Endothelial cell of umbilical vein (primary cell): ENCODE measurements around the gene IL10. TPM values are rescaled to one million over a fixed set of nuclear protein-coding genes. Genes with fewer than 3 reads are reported as not detected.

Experiments
- BruUV-seq: library from RNA; stranded (reverse); fragments of 400-500 nt; replicated peaks from 2 replicates; lab custom pipeline; 2021; lab: Mats Ljungman, UMichigan
- CTCF ChIA-PET: fragments of 300-600, 350-600 bp; sonication (Branson Sonifier 250); formaldehyde crosslinking; loops from one replicate; lab custom pipeline; 2021; ENCODE audit warnings: antibody characterized with exemption, inconsistent platforms; lab: Charles Lee
- POLR2A ChIA-PET: fragments of 300-600, 350-600 bp; sonication (Branson Sonifier 250); formaldehyde crosslinking; loops from one replicate; lab custom pipeline; 2021; ENCODE audit warnings: antibody characterized with exemption, inconsistent platforms; lab: Charles Lee
- DNase-seq: peaks from one replicate; pipeline ENCODE4 v3.0.0-alpha.2; 2011; ENCODE audit warnings: low read depth, low spot score
- FAIRE-seq: peaks from 2 replicates; lab custom pipeline; 2011; peaks lifted over from hg19 to GRCh38; lab: Jason Lieb, UNC
- H2AFZ ChIP-seq: 2 replicates; pipeline ENCODE4 v1.6.0; 2012; ENCODE audit warnings: low read depth, low read length, control low read depth, inconsistent platforms
- H3K27ac ChIP-seq: 2 replicates; pipeline ENCODE4 v1.5.1; 2011; ENCODE audit warnings: low read depth, mild to moderate bottlenecking, control low read depth, low read length, moderate library complexity; ENCODE audit not compliant: insufficient read depth
- H3K27me3 ChIP-seq, 2 experiments: 2 replicates each; pipeline versions ENCODE4 v1.6.0 to v1.6.1; 2011; ENCODE audit warnings: low read length in 2 of 2, mixed read lengths in 1 of 2; ENCODE audit not compliant: control insufficient read depth in 2 of 2, insufficient read depth in 2 of 2
- H3K36me3 ChIP-seq, 2 experiments: 2 replicates in 1 of 2; 3 replicates in 1 of 2; pipeline ENCODE4 v1.5.1; 2011; ENCODE audit warnings: low read length in 2 of 2, mild to moderate bottlenecking in 1 of 2, moderate library complexity in 1 of 2; ENCODE audit not compliant: control insufficient read depth in 2 of 2, insufficient read depth in 2 of 2; ENCODE audit errors: extremely low read depth in 1 of 2
- H3K4me1 ChIP-seq: 3 replicates; pipeline ENCODE4 v1.5.1; 2011; ENCODE audit warnings: mild to moderate bottlenecking, low read length; ENCODE audit not compliant: control insufficient read depth, insufficient read depth; ENCODE audit errors: extremely low read depth
- H3K4me2 ChIP-seq: 2 replicates; pipeline ENCODE4 v1.6.1; 2011; ENCODE audit warnings: low read length, control low read depth, mixed read lengths; ENCODE audit not compliant: insufficient read depth
- H3K4me3 ChIP-seq, 3 experiments: fragments of 200-600 bp in 1 of 3; sonication (generic), shearing (Covaris generic) in 1 of 3; replicated peaks in 1 of 3; 2 replicates each; pipeline ENCODE4 v1.5.1; 2011 to 2016; ENCODE audit warnings: control low read depth in 3 of 3, low read length in 3 of 3, mild to moderate bottlenecking in 2 of 3, inconsistent platforms in 1 of 3, low read depth in 1 of 3, moderate library complexity in 1 of 3; ENCODE audit not compliant: insufficient read depth in 1 of 3
- H3K79me2 ChIP-seq: 2 replicates; pipeline ENCODE4 v1.6.0; 2012; ENCODE audit warnings: low read length, inconsistent platforms; ENCODE audit not compliant: control insufficient read depth, insufficient read depth
- H3K9ac ChIP-seq: replicated peaks from 2 replicates; pipeline ENCODE3; 2011; ENCODE audit warnings: low read length, control low read depth; ENCODE audit not compliant: insufficient read depth; ENCODE audit errors: extremely low read depth
- H3K9me1 ChIP-seq: replicated peaks from 3 replicates; pipeline ENCODE4 v1.6.0; 2011; ENCODE audit warnings: mild to moderate bottlenecking, low read length; ENCODE audit not compliant: control insufficient read depth, insufficient read depth; ENCODE audit errors: extremely low read depth
- H3K9me3 ChIP-seq: replicated peaks from 2 replicates; pipeline ENCODE4 v1.5.1; 2012; ENCODE audit warnings: low read length, inconsistent platforms; ENCODE audit not compliant: control insufficient read depth, insufficient read depth
- H4K20me1 ChIP-seq: replicated peaks from 2 replicates; pipeline ENCODE3; 2011; ENCODE audit warnings: mild to moderate bottlenecking, low read length; ENCODE audit not compliant: control insufficient read depth, insufficient read depth; ENCODE audit errors: extremely low read depth
- EZH2 ChIP-seq: IDR thresholded peaks from 2 replicates; pipeline ENCODE4 v1.6.1; 2012; ENCODE audit warnings: borderline replicate concordance, low read depth, mild to moderate bottlenecking, moderate library complexity, low read length, inconsistent platforms; ENCODE audit not compliant: severe bottlenecking
- FOS ChIP-seq: IDR thresholded peaks from 2 replicates; pipeline ENCODE4 v1.6.1; 2011; ENCODE audit warnings: mild to moderate bottlenecking, low read length, moderate library complexity, borderline replicate concordance; ENCODE audit not compliant: insufficient read depth
- GATA2 ChIP-seq: IDR thresholded peaks from 2 replicates; pipeline ENCODE4 v1.7.0; 2011; ENCODE audit warnings: low read depth, mild to moderate bottlenecking, moderate library complexity, mixed read lengths, low read length; ENCODE audit not compliant: insufficient read length, insufficient read depth
- JUN ChIP-seq: IDR thresholded peaks from 2 replicates; pipeline ENCODE4 v1.6.1; 2011; ENCODE audit warnings: borderline replicate concordance, low read depth; ENCODE audit not compliant: insufficient read length, insufficient read depth
- MAX ChIP-seq: IDR thresholded peaks from 2 replicates; pipeline ENCODE4 v1.6.1; 2011; ENCODE audit not compliant: insufficient read depth, insufficient read length
- MYC ChIP-seq: IDR thresholded peaks from one replicate; pipeline ENCODE4 v1.6.1; 2011; ENCODE audit warnings: mild to moderate bottlenecking, low read depth, low read length
- POLR2A ChIP-seq: IDR thresholded peaks from 2 replicates; pipeline ENCODE4 v1.6.1; 2012; ENCODE audit warnings: low read depth, mild to moderate bottlenecking, control low read depth, low read length
- POLR2AphosphoS5 ChIP-seq: IDR thresholded peaks from 2 replicates; pipeline ENCODE4 v1.6.1; 2012; ENCODE audit warnings: low read depth, mild to moderate bottlenecking, control low read depth, low read length, moderate library complexity; ENCODE audit not compliant: insufficient read depth
- dilution Hi-C: fragments of 300-500 bp; cut with MboI; formaldehyde crosslinking; loops from one replicate; pipeline ENCODE4 v1.15.0; 2019; ENCODE audit warnings: low sequenced_read_pairs; ENCODE audit not compliant: extremely low pct_ligation_motif_present
- intact Hi-C: fragments of 100-400 bp; cut with micrococcal nuclease; formaldehyde crosslinking; loops from one replicate; pipeline ENCODE4 v1.10.0; 2022
- polyA plus RNA-seq, 4 experiments: library from polyadenylated mRNA; depleted of rRNA in 3 of 4; stranded (reverse) in 3 of 4; unstranded in 1 of 4; fragments of >200 nt; gene quantifications; 2 replicates each; pipeline versions ENCODE4 v1.2.1 to v1.2.3, GENCODE V29; 2011 to 2012; ENCODE audit warnings: missing spikeins in 1 of 4
- total RNA-seq: library from RNA; stranded (reverse); gene quantifications from 2 replicates; pipeline ENCODE4 v1.2.3, GENCODE V29; 2021
- TF ChIP-seq, protein P1 (sequence below), 2 donors: IDR thresholded peaks; 1 replicate in 1 of 2; 2 replicates in 1 of 2; pipeline ENCODE4 v1.5.1; 2011; ENCODE audit warnings: low read length in 2 of 2, mild to moderate bottlenecking in 2 of 2, moderate library complexity in 2 of 2, control low read depth in 1 of 2, inconsistent platforms in 1 of 2, low read depth in 1 of 2; ENCODE audit not compliant: insufficient read depth in 1 of 2; ENCODE audit errors: extremely low read depth in 1 of 2

Gene IL10
- total and polyA plus RNA-seq, 2 donors (not counting 3 experiments of a cell fraction or from before 2014, with no cell fraction given): not detected

GRCh38 chr1:206729050-206729449 lies 43.2 kb downstream of the IL10 start:
- DNase-seq: no peak
- no peak overlapping the region for H3K9ac ChIP-seq
- intact Hi-C loops (loop anchor here (5.0 kb wide), 3 partner anchors 78 to 253 kb away; no protein-coding TSS in a partner anchor), dilution Hi-C loops (no loop called here)
- POLR2A ChIA-PET: no interaction called here
- FAIRE-seq: no peak
- no TSS peak for BruUV-seq
- H3K4me1 ChIP-seq: no peaks in the 10 kb centered on the region
- peaks cover 11% of the 10 kb centered on the region for H3K79me2 ChIP-seq
- peaks cover 2 to 34% of the 10 kb centered on the region in 2 experiments for H3K36me3 ChIP-seq
- no peaks in the 10 kb centered on the region for H3K9me1 ChIP-seq
- no peak overlapping the region for H3K4me3 ChIP-seq
- peaks cover 8% of the 10 kb centered on the region for H4K20me1 ChIP-seq
- H3K27ac ChIP-seq: no peak overlapping the region
- no peak overlapping the region for H2AFZ ChIP-seq
- no peak overlapping the region for H3K4me2 ChIP-seq
- TF ChIP-seq JUN (no peak), GATA2 (no peak), FOS (no peak), MYC (no peak), MAX (no peak), POLR2AphosphoS5 (no peak), EZH2 (no peak), POLR2A (no peak)
- TF ChIP-seq, protein P1, sequence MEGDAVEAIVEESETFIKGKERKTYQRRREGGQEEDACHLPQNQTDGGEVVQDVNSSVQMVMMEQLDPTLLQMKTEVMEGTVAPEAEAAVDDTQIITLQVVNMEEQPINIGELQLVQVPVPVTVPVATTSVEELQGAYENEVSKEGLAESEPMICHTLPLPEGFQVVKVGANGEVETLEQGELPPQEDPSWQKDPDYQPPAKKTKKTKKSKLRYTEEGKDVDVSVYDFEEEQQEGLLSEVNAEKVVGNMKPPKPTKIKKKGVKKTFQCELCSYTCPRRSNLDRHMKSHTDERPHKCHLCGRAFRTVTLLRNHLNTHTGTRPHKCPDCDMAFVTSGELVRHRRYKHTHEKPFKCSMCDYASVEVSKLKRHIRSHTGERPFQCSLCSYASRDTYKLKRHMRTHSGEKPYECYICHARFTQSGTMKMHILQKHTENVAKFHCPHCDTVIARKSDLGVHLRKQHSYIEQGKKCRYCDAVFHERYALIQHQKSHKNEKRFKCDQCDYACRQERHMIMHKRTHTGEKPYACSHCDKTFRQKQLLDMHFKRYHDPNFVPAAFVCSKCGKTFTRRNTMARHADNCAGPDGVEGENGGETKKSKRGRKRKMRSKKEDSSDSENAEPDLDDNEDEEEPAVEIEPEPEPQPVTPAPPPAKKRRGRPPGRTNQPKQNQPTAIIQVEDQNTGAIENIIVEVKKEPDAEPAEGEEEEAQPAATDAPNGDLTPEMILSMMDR (IDR thresholded peaks at IDR 0.05; ENCODE audit: extremely low read depth in 1 of 2, insufficient read depth in 1 of 2, low read depth in 1 of 2, low read length in 2 of 2): no peak
- H3K27me3 ChIP-seq: no peaks in the 10 kb centered on the region
- no peaks in the 10 kb centered on the region for H3K9me3 ChIP-seq
- CTCF ChIA-PET: interaction anchor here (0.9 to 1.1 kb wide), 2 partner anchors 182 to 183 kb away, joined by 3 read pairs; no protein-coding TSS in a partner anchor
